Hippocampal formation (tissue), 2 donors: ENCODE measurements around the gene HSD11B1.

Experiments
- DNase-seq, 2 donors: peaks; one replicate each; lab custom pipeline; 2025; lab: John Stamatoyannopoulos, UW

The HSD11B1 gene

DNA sequence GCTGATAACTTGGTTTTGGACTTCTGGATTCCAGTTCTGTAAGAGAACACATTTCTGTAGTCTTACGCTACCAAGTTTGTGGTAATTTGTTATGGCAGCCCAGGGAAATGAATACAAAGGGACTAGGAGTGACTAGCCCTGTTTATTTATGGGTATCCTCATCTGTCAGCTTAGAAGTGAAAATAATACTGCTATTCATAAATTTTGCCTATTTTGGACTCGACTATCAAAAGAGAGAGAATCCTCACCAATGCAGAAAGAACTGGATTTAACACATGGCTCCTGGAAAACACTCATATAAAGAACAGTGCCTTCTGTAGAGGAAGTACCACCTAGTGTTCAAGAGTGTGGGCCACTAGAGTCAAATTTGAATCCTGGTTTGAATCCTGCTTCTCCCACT, 22.6 kb downstream of the HSD11B1 start:
- DNase-seq = no peak

DNA sequence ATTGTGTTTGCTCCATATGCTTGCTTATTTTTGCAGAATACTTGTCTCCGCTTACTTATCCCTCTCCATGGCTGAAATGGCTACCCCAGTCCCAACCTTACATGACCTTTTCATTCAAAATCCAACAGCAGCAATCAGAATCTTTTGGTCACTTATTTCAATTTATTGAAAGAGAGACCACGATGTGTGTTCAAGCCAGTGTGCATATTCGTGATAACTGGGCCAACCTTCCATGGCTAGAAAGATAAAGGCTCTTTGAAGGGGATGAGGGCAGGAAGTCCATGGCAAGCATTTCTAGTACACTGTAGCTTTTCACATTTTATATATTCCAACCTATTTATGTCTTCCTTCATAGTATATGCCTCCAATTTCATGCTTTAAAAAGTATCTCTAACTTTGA, 23.1 kb downstream of the HSD11B1 start:
- no peak for DNase-seq

DNA sequence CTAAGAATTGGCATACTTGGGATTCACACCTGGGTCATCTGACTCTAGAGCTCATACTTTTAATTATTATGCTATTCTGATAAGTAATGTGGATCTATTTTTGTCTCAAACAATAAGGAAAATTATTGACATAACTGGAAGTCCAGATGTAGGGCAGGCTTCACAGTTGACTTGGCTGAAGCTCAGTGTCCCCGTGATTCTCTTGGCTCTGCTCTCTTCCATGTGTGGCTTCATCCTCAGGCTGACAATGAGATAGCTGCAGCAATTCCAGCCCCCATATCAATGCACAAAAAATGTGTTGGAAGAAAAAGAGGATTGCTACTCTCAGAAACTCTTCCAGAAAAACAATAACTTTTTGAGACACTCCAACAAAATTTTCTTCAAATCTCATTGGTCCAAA, 23.8 kb downstream of the HSD11B1 start:
- peak; percentile 12 to 60 for DNase-seq

DNA sequence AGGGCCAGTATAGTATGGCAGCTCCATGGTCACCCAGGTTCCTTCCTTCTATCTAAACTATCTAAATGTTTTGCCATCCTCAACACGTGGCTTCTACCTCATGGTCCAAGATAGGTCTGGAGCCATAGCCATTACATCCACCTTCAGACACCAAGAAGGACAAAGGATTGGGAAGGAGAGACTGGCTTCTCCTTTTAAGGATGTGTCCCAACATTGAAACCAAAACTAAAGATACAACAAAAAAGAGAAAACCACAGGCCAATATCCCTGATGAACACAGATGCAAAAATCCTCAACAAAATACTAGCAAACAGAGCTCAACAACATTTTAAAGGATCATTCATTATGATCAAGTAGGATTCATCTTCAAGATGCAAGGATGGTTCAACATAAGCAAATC, 24.8 kb downstream of the HSD11B1 start:
- DNase-seq = no peak

DNA sequence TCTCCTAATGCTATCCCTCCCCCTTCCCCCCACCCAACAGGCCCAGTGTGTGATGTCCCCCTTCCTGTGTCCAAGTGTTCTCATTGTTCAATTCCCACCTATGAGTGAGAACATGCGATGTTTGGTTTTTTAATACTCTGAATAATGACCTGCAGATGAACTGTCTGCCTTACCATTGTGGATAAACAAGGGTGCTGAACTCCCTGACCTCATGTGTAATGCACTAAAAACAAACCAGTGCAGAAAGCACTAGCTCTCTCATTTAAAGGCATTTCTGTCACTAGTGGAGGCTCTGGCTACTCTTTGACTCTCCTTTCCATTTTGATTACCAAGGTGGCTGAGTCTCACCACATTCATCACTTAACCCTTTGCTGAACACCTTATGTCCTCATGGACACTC, 28.1 kb downstream of the HSD11B1 start:
- DNase-seq = no peak

DNA sequence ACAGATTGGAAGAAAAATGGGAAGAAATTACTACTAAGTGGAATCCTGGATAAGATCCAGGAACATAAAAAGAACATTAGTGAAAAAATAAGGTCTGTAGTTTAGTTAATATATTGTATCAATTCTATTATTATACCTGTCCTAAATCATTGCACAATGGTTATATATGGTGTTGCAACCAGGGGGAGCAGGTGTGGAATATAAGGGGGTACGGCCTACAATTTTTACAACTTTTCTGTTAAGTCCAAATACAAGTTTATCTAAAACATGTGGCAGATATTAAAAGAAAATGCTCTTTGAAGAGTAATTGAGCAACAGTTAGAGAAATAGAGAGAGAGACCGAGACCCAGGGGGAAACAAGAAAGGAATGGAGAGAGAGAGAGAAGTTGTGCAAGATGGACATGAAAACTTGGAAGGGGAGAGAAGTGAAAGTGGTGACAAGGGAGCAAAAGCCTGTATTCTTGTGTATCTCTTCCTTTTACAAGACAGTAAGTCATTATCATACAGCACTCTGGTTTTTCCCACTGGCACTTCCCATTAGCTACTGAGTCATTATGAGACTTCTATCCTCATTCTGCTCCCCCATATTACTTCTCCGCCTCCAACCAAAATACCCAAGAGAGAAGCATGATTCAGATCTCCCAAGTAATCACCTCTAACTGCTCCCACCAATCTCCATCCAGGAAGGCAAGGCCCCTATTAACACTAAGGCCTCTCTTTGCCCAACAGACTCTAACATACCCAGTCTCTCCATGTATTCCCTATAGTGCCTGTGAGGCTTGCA, 29.0 kb downstream of the HSD11B1 start:
- no peak for DNase-seq

DNA sequence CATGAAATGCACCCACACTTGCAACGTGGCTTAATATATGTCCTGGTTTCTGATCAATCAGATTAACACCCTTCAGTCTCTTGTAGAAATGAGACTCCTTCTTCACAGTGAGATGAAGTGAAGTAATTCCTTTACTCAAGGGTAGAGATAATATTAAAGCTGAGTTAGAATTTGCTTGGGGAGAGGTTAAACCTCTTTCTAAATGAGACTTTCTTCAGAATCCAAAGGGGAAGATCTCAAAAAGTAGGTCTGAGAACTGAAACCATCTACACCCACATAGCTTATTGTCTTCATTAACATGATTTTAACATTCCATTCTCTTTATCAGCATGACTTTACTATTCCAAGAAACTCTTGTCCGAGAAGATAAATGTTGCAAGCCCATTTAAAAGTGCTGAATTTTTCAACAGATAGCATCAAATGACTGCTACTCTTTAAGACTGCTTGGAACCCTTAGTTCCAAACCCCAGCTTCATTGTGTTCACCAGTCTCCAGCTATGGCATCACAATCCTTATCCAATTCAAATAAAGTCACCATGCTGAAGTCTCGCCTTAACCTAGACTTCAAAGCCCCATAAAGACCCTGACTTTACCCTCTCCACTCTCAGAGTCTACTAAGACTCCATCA, 32.0 kb downstream of the HSD11B1 start:
- DNase-seq = no peak

DNA sequence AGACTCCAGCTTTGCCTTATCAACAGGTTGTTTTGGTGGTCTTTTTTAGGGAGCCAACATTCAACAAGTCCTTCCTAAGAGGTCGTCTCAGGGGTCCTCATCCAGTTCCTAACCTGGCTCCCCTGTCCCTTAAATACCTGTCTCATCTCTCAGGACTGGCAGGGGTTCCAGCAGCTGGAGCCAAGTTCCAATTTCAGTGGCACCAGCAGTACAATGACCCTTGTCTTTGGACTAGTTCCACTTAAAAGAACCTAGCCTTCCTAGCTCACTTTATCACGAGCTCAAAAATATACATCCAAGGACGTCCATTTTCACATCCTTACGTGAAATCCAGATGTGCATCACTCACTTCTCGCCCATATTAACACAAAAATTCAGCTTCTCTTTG, 32.5 kb downstream of the HSD11B1 start:
- no peak for DNase-seq

DNA sequence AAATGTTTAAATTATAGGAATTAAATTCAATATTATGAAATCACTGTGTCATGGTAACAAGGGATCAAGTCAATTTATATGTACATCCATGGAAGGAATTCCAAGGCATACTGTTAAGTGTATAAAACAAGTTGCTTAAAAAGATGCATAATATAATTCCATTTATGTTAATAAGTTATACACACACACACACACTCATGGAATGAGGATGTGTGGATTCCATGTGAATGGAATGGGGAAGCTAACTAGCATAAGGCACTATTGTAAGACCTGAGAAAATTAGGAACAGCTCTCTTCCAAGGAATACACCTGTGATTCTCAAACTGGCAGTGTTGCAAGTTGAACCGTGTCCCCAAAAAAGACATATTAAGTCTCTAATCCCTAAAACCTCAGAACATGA, 33.6 kb downstream of the HSD11B1 start:
- no peak for DNase-seq

DNA sequence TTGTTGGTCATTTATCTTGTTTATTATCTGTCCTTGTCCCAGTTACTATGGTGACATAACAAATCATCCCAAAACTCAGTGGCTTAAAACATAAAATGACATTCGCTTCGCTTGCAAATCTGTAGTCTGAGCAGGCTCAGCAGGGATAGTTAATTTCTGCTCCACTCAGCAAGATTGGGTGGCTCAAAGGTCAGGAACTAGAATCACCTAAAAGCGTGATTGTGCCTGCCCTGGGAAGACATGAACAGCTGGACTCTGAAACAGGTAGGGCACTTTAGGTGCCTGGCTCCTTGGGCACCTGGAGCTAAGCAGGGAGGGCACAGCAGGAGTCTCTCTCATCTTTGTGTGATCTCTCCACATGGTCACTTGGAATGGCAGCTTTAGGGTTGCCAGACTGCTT, 36.5 kb downstream of the HSD11B1 start:
- DNase-seq = no peak

DNA sequence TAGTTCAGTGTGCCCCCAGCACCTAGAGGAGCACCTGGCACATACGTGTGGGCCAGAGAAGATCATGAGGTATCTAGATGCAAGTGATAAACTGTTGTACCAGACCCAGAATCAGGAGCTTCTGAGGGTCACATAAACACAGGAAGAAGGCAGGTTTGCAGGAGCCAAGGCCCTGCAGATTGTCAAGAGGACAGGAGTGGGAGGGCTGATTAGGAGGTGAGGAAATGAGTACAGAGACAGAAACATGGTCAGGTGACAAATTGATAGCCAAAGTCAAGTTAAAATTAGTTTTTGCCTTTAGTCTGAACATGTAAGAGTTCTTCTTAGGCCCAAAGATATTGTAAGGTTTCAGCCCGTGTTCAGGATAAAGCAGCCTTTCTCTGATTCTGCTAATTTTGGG, 37.2 kb downstream of the HSD11B1 start:
- DNase-seq = no peak

DNA sequence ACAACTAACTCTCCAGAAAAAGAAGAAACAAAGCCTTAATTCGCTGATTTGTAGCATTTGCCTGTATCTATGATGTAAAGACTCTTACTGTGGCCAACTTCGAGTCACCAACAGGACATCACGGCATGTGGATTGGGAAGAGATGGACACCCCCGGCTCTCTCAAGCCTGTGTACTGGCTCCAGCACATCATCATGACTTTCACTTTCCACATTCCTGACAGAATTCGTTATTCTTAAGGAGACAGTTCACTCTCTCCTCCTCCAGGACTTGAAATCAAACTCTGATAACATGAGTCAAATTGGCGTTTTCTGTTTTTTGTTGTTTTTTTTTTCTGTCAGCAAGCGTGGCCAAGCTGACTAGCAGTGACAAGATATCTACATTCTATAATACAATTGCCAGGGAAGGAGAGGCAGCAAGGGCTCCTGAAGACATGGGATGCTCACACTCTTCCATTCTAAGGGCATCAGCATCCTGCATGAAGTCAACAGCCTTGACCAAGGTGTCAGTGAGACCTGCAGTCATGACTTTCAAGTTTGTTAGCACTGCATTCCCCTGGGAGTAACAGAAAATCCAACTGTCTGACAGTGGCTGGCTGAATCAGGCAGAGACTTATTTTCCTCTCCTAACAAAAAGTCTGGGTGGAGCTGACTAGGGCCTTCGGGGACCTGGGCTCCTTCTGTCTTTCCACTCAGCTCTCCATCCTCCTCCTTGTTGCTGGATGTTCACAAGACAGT, 37.9 kb downstream of the HSD11B1 start:
- no peak for DNase-seq

DNA sequence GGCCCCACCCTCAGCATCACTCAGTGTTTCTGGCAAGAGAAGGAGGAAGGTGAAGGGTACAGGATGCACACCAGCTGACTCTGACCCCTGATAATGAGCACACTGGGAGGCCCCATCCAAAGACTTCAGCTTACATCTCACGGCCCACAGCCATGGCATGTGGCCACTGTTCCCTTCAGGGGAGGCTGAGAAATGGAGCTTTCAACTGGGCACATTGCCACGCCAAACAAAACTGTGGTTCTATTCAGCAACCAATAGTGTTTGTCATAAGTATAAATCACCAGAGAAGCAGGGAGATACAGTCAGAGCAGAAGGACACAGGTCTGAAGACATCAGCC, 38.5 kb downstream of the HSD11B1 start:
- DNase-seq = peak in 1 of 2 donors; percentile 16

DNA sequence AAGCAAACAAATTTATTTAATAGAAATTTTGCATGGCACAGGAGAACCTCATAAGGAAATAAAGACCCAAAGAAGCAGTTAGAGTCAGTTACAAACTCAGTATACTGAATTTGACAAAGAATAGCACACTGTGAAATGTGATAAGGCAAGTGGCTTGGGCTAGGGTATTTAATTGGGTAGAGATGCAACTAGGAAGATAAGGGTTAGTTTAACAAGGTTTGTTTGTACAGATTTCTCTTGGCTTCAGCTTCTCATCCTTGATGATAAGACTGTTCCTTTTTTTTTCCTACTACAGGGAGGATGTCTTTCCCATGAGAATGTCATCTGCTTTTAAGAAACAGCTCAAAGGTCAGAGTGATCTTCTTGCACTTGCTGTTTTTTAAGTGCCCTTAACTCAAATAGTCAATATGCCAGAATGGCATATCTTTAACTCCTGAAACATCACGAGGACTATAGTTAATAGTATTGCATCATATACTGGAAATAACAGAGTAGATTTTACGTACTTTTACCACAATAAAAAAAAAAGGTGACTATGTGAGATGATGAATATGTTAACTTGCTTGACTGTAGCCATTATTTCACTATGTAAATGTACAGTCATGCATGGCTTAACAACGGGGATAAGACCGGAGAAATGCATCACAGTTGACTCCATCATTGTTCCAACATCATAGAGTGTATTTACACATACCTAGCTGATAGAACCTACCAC, 42.0 kb downstream of the HSD11B1 start:
- no peak for DNase-seq

DNA sequence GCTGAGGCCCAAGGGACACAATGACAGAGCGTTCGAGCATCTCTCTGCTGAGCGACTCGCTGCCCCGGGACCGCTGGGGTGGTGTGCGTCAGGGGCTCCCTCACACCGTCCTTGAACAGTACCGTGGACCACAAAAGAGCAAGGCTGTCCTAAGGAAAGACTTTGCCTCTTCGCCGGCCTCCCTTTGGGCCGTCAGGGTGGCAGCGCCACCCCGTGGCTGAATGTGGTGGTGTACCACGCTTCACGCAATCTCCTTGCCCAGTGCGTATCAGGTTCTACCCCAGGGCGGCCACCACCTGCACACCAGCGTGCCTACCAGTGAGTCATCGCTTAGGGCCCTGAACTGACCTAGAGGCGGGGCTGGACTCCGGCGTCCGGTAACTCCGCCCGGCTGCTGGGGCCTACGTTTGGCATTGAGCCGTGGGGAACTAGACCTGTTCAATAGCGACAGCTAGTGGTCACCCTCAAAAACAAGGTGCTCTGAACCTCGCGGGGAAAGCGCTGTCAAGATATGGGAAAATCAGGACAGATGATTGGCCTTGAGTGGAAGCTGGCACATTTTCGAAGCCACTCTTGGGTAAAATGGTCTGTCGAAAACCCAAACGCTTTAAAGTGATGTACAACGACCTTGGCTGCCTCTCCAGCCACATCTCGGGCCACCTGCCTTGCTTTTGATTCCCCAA, 43.1 kb downstream of the HSD11B1 start:
- peak; percentile 80 to 83 for DNase-seq

DNA sequence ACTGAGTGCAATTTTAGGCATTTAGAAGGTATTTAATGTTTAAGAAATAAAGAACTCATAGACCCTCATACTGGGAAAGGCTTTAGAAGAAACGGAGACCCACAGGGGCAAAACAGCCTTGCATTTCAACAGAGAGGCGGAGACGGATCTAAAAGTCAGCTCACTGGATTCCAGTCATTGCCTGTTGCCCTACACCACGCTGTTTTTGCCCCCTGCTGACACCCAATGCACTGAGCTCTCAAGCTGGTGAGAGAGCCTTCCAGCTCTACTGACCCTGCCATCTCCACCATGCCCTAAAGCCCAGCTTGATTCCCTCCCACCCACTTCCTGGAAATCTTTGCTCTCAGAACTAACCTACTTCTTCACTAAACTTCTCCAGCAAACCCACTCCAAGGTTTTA, 44.0 kb downstream of the HSD11B1 start:
- DNase-seq = no peak

DNA sequence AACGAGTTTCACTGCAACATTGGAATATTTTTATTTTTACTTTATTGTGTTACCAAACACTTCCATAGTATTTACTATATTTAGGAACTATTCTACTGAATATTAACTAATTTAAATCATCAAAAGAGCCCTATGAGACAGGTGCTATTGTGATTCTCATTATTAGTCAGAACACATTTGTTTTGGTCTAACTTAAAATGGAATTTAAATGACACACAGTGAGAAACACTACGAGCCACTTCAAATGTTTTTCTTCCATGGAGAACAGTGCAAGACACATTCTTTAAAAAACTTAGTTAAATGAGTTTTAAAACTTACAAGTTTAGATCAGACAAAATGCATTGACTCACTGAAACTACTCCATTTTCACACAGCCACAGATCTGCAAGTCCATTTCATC, 44.6 kb downstream of the HSD11B1 start:
- no peak for DNase-seq

DNA sequence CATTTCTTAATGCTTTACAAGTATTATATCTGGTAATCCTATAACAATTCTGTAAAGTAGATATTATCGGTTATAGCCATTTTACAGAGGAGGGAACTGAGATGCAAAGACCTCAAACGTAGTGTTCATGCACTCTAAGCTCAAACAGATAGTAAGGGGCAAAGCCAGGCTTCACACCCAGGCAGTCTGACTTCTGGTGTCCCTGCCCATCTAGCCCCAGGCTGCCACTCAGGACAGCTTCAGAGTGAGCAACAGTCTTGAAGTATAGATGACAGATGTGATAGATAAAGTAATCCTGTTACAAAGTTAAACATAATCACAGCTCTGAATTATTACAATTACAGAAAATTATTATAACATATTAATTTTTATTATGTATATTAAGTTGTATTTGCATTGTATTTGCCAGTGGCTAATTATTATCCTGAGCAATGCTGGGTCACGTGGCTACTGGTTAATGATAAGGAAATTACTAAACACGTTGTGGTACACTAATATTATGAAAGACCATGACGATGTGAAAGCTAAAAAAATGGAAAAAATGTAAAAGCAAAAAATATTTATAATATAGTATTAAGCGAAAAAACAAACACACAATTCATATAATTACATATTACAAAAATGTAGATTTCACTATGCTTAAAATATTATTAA, 45.2 kb downstream of the HSD11B1 start:
- no peak for DNase-seq

DNA sequence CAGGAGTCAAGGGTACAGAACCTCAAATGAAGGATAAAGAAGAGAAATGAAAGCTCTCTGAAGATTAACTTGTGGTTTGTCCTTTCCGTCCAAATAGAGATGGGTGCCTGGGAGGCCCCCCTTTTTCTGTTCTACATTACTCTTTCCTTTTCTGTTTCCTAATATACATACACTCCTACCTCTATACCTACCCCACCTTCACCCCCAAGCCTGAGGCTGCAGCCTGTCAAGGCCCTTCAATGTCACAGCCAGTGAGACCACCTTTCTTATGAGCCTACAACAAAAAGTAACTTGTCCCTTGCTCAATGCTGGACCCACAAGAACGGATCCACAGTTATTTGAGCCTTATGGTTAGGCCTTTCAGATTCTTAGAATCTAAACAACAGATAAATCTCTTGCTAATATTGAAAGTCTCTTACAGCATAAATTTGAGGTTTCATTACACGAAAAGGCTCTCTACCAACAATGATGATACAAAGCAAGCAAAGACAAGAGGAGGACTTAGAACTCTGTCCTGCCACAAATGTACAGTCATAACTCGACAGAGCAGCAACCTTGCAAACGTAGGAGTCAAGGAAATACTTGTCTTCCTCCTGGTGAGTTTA, 47.1 kb downstream of the HSD11B1 start:
- no peak for DNase-seq

DNA sequence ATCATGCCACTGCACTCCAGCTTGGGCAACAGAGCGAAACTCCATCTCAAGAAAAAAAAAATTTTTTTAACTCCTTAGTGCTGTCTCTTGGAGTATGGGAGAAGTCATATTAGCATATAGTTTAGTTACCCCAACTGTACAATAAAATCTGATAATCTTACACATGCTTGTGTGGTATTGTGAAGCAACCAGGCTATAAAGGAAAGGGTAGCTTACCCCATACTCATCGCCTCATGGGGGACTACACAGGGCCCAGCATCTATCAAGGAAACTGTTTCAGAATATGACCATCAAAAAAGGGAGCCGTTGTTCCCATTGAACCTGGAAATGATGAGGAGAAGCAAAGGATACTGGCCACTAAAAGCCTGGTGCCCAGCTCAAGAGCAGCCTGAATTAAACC, 48.2 kb downstream of the HSD11B1 start:
- no peak for DNase-seq

DNA sequence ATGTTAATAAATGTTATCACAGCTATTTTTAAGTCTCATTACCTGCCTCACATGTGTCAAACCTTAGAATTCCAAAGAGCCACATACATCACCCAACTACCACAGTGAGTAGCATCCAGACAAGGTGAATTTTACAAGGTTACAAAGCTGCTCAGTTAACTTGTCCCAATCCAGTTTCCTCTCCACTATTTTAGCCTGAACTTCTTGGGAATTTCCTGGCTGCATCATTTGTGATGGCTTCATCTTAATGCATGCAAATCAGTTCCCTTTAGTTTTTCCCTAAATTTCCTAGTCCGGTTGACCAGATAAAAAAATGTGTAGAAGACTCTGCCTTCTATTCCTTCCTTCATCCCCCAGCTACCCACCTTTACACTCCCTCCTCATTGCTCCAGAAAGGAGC, 50.6 kb downstream of the HSD11B1 start:
- DNase-seq = no peak
